Right lobe of liver (tissue), 4 donors: ENCODE data around the gene GPR141.

Source experiments
- CTCF ChIP-seq, 4 donors: fragments of 200-600 bp in 3 of 4; fragments of 450-650 bp in 1 of 4; IDR thresholded peaks; one replicate each; pipeline versions ENCODE4 v1.5.1 to v1.8.0; 2016 to 2022; ENCODE audit warnings: antibody characterized with exemption in 4 of 4, mild to moderate bottlenecking in 2 of 4
- POLR2A ChIP-seq: fragments of 450-650 bp; IDR thresholded peaks from one replicate; pipeline ENCODE4 v1.6.1; 2017; ENCODE audit warnings: antibody characterized with exemption, mild to moderate bottlenecking
- donor health status: DM: no; HTN: no; CAD: no.
- donor health status: DM: no; HTN: no; CAD: no.
- donor health status: DM: no; HTN: yes; CAD: no.

- no peak for TF ChIP-seq CTCF (IDR thresholded peaks at IDR 0.05)
- no peak for TF ChIP-seq POLR2A
These were observed 74.0 kb downstream of the GPR141 start for GRCh38 chr7:37757563-37757962.
